ENCODE measurements around the gene CCDC88C.
A peak's percentile ranks its signal among the peaks of the same experiment; 100 is the strongest.

The CCDC88C gene

DNA sequence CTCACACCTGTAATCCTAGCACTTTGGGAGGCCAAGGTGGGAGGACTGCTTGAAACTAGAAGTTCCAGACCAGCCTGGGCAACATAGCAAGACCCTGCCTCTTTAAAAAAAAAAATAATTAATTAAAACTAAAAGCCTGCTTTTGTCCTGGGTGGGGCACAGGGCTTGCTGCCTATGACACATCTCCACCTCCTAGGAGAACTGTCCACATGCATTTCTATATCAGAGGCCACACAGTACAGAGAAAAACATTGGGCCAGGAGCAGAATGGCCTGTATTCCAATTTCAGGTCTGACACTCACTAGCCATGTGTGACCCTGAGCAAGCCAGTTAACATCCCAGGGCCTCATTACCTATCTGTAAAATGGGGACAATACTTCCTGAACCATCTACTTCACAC, 31.9 kb downstream of the CCDC88C start:
- TF ChIP-seq, protein P1, sequence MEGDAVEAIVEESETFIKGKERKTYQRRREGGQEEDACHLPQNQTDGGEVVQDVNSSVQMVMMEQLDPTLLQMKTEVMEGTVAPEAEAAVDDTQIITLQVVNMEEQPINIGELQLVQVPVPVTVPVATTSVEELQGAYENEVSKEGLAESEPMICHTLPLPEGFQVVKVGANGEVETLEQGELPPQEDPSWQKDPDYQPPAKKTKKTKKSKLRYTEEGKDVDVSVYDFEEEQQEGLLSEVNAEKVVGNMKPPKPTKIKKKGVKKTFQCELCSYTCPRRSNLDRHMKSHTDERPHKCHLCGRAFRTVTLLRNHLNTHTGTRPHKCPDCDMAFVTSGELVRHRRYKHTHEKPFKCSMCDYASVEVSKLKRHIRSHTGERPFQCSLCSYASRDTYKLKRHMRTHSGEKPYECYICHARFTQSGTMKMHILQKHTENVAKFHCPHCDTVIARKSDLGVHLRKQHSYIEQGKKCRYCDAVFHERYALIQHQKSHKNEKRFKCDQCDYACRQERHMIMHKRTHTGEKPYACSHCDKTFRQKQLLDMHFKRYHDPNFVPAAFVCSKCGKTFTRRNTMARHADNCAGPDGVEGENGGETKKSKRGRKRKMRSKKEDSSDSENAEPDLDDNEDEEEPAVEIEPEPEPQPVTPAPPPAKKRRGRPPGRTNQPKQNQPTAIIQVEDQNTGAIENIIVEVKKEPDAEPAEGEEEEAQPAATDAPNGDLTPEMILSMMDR (IDR thresholded peaks at IDR 0.05; ENCODE audit: low read depth, low read length), result no peak
- H3K4me3 ChIP-seq (replicated peaks in 1 of 2; ENCODE audit: low read depth in 2 of 2, low read length in 2 of 2), result no peak overlapping the region
- no peak for DNase-seq (ENCODE audit: low read depth in 2 of 2)

GRCh38 chr14:91385224-91385623, 32.4 kb downstream of the CCDC88C start:
- TF ChIP-seq, protein P1 (IDR thresholded peaks at IDR 0.05; ENCODE audit: low read depth, low read length), result no peak

GRCh38 chr14:91383439-91383838, 34.2 kb downstream of the CCDC88C start:
- no peak overlapping the region for H3K4me3 ChIP-seq (replicated peaks in 1 of 2; ENCODE audit: low read depth in 2 of 2, low read length in 2 of 2)
- DNase-seq (ENCODE audit: low read depth in 2 of 2), result no peak
- TF ChIP-seq, protein P1 (IDR thresholded peaks at IDR 0.05; ENCODE audit: low read depth, low read length), result no peak

More at GRCh38 chr14:91385224-91385623, 32.4 kb downstream of the CCDC88C start:
- no peak for DNase-seq (ENCODE audit: low read depth in 2 of 2)
- H3K4me3 ChIP-seq (replicated peaks in 1 of 2; ENCODE audit: low read depth in 2 of 2, low read length in 2 of 2), result no peak overlapping the region

- no peak overlapping the region for H3K4me3 ChIP-seq (replicated peaks in 1 of 2; ENCODE audit: low read depth in 2 of 2, low read length in 2 of 2)
- TF ChIP-seq, protein P1 (IDR thresholded peaks at IDR 0.05; ENCODE audit: low read depth, low read length), result no peak
- no peak for DNase-seq (ENCODE audit: low read depth in 2 of 2)
These were observed 35.6 kb downstream of the CCDC88C start for GRCh38 chr14:91381801-91382670.

- DNase-seq (ENCODE audit: low read depth in 2 of 2), result peak; percentile 60 to 82
- TF ChIP-seq, protein P1 (IDR thresholded peaks at IDR 0.05; ENCODE audit: low read depth, low read length), result no peak
These were observed 36.8 kb downstream of the CCDC88C start for GRCh38 chr14:91380610-91381371.

GRCh38 chr14:91380123-91380522, 37.5 kb downstream of the CCDC88C start:
- H3K4me3 ChIP-seq (replicated peaks in 1 of 2; ENCODE audit: low read depth in 2 of 2, low read length in 2 of 2), result no peak overlapping the region
- no peak for DNase-seq (ENCODE audit: low read depth in 2 of 2)
- TF ChIP-seq, protein P1 (IDR thresholded peaks at IDR 0.05; ENCODE audit: low read depth, low read length), result no peak

More at GRCh38 chr14:91380610-91381371, 36.8 kb downstream of the CCDC88C start:
- no peak overlapping the region for H3K4me3 ChIP-seq (replicated peaks in 1 of 2; ENCODE audit: low read depth in 2 of 2, low read length in 2 of 2)

Measured in cardiac fibroblast (primary cell).